DND-41 (cell line): ENCODE results near the gene ICAM5.
A peak's percentile ranks its signal among the peaks of the same experiment; 100 is the strongest.

Experiments
- ATAC-seq: fragments of 200-7000 bp; cut with Tn5 transposase; 3 replicates; pipeline ENCODE4 v1.9.1; 2021; ENCODE audit warnings: low read depth; ENCODE audit not compliant: insufficient read depth
- DNase-seq: peaks from one replicate; pipeline ENCODE4 v3.0.0-alpha.2; 2020
- H2AFZ ChIP-seq: 2 replicates; pipeline ENCODE4 v1.6.0; 2012; ENCODE audit warnings: low read depth, low read length
- H3K27ac ChIP-seq: 2 replicates; pipeline ENCODE4 v1.5.1; 2012; ENCODE audit warnings: low read length, inconsistent platforms
- H3K27me3 ChIP-seq: fragments of 200-600 bp; sonication (generic); 2 replicates; pipeline ENCODE4 v1.6.0; 2012; ENCODE audit warnings: low read length, mild to moderate bottlenecking, inconsistent platforms; ENCODE audit not compliant: insufficient read depth, poor library complexity
- H3K36me3 ChIP-seq: 2 replicates; pipeline ENCODE4 v1.5.1; 2012; ENCODE audit warnings: low read length, inconsistent platforms; ENCODE audit not compliant: insufficient read depth
- H3K4me1 ChIP-seq: 2 replicates; pipeline ENCODE4 v1.5.1; 2012; ENCODE audit warnings: mild to moderate bottlenecking, low read length; ENCODE audit not compliant: insufficient read depth
- H3K4me2 ChIP-seq: 2 replicates; pipeline ENCODE4 v1.6.0; 2012; ENCODE audit warnings: mild to moderate bottlenecking, moderate library complexity, low read length, inconsistent platforms; ENCODE audit not compliant: insufficient read depth
- H3K4me3 ChIP-seq, 2 experiments: fragments of 200-600 bp in 1 of 2; shearing (Covaris generic) in 1 of 2; 2 replicates each; pipeline ENCODE4 v1.5.1; 2012 to 2016; ENCODE audit warnings: inconsistent platforms in 2 of 2, low read length in 2 of 2, mild to moderate bottlenecking in 2 of 2, low read depth in 1 of 2, moderate library complexity in 1 of 2
- H3K79me2 ChIP-seq: 2 replicates; pipeline ENCODE4 v1.6.0; 2012; ENCODE audit warnings: low read length, inconsistent platforms; ENCODE audit not compliant: insufficient read depth
- H3K9ac ChIP-seq: 2 replicates; pipeline ENCODE4 v1.6.0; 2012; ENCODE audit warnings: low read depth, mild to moderate bottlenecking, inconsistent platforms, low read length, moderate library complexity
- H3K9me3 ChIP-seq: 2 replicates; pipeline ENCODE4 v1.5.1; 2012; ENCODE audit warnings: low read length, moderate library complexity, mild to moderate bottlenecking, inconsistent platforms; ENCODE audit not compliant: insufficient read depth, severe bottlenecking
- H4K20me1 ChIP-seq: 2 replicates; pipeline ENCODE4 v1.6.0; 2012; ENCODE audit warnings: low read length; ENCODE audit not compliant: insufficient read depth
- CTCF ChIP-seq: IDR thresholded peaks from 2 replicates; pipeline ENCODE4 v1.5.1; 2012; ENCODE audit warnings: borderline replicate concordance, low read length, moderate library complexity, mild to moderate bottlenecking; ENCODE audit not compliant: poor library complexity, severe bottlenecking; ENCODE audit errors: extremely low read depth
- EZH2 ChIP-seq: IDR thresholded peaks from 3 replicates; pipeline ENCODE4 v1.6.1; 2012; ENCODE audit warnings: borderline replicate concordance, low read depth, mild to moderate bottlenecking, moderate library complexity, low read length, inconsistent platforms; ENCODE audit not compliant: severe bottlenecking

Gene ICAM5

DNA sequence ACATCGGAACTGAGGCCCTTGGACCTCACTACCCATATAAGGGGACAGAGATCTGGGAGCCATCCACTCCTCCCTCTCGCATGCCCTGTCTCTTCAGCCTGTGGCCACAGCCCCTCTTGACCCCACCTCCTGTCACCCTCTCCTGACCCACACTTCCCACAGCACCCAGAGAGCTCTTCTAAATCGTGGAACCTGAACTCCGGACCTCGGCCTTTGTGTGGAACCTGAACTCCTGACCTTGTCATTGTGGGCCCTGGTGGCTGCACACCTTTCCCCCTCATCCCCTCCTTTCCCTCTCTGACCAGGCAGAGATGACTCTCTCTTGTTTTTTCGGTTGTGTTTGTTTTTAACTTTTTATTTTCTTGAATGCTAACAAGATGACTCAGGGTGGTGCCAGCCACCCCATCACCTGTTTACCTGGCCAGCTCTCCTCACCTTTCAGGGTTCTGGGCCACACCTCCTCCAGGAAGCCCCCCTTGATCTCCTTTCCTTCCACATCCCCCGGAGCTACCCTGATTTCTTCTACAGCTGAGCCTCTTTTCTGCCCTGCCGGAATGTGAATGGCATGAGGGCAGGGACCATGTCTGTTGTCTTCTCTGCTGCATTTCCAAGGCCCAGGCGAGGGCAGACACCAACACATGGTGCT is 32.7 kb upstream of the ICAM5 start:
- Histone ChIP-seq H3K9me3 (no peaks in the 10 kb centered on the region), H3K79me2 (peaks cover 23% of the 10 kb centered on the region), H4K20me1 (peaks cover 17% of the 10 kb centered on the region; the same call in 1 of the 2 replicates), H3K4me2 (no peak overlapping the region), H3K27me3 (no peaks in the 10 kb centered on the region), H3K27ac (no peak overlapping the region), H3K4me3 (no peak overlapping the region), H3K9ac (no peak overlapping the region), H2AFZ (no peak overlapping the region), H3K36me3 (peaks cover 53% of the 10 kb centered on the region), H3K4me1 (peaks cover 19% of the 10 kb centered on the region)
- DNase-seq (no peak), ATAC-seq (no peak)
- TF ChIP-seq CTCF (no peak), EZH2 (no peak)

DNA sequence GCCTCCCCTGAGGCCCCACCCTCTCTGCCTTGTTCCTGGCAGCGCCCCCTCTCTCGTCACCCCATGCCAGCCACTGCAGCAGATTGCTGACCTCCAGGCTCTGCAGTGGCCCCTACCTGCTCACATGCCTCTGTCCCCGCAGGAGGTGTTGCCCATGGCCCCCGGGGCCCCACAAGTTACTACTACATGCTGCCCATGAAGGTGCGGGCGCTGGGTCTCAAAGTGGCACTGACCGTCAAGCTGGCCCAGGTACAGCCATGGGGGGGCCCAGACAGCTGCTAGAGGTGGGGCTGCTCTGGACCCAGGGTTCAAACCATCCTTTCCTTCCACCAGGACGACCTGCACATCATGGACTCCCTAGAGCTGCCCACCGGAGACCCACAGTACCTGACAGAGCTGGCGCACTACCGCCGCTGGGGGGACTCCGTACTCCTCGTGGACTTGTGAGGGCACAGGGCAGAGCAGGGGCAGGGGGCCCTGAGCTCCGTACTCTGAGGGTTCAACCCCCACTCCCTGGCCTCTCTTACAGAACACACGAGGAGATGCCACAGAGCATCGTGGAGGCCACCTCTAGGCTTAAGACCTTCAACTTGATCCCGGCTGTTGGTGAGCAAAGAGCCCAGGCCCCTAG is 31.6 kb upstream of the ICAM5 start:
- DNase-seq (no peak), ATAC-seq (0 out of 3 replicates have a peak, but pooled peaks have one; percentile 15)
- no peak overlapping the region for H3K9ac ChIP-seq
- no peak overlapping the region for H3K4me2 ChIP-seq
- H3K27me3 ChIP-seq: no peaks in the 10 kb centered on the region
- H3K4me1 ChIP-seq: peaks cover 11% of the 10 kb centered on the region; the same call in 1 of the 2 replicates
- peaks cover 13% of the 10 kb centered on the region; the same call in 1 of the 2 replicates for H3K79me2 ChIP-seq
- TF ChIP-seq EZH2: no peak
- TF ChIP-seq CTCF: no peak
- H4K20me1 ChIP-seq: peaks cover 12% of the 10 kb centered on the region; the same call in 1 of the 2 replicates
- H2AFZ ChIP-seq: no peak overlapping the region
- no peak overlapping the region for H3K4me3 ChIP-seq
- H3K36me3 ChIP-seq: peaks cover 53% of the 10 kb centered on the region
- no peaks in the 10 kb centered on the region for H3K9me3 ChIP-seq
- no peak overlapping the region for H3K27ac ChIP-seq

DNA sequence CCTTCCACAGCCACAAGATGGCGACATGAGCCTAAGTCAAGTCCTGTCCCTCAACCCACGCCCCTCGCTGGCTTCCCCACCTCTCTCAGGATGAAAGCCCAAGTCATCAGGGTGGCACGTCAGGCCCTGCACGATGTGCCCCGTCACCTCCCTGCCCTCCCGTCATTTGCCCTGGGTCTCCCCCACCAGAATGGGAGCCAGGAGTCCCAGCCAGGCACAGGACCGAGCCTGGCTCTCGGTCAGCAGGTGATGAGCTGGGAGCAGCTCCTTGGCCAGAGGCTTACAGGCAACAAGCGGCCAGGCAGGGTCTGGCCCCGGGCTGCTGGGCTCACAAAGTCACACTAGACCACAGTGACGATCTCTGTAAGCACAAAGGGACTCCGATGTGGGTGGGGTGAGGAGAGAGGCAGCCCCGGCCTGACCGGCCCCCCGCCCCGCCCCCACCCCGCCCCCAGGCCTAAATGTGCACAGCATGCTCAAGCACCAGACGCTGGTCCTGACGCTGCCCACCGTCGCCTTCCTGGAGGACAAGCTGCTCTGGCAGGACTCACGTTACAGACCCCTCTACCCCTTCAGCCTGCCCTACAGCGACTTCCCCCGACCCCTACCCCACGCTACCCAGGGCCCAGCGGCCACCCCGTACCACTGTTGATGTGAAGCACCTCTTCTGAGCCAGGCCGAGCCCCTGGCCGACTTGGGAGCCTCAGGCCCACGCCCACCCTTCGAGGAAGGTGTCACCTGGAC is 30.4 kb upstream of the ICAM5 start:
- peaks cover 8% of the 10 kb centered on the region; the same call in 1 of the 2 replicates for H4K20me1 ChIP-seq
- ATAC-seq (peak; percentile 85), DNase-seq (peak; percentile 93)
- no peak overlapping the region for H3K9ac ChIP-seq
- no peak overlapping the region for H3K27ac ChIP-seq
- no peaks in the 10 kb centered on the region for H3K27me3 ChIP-seq
- H3K4me3 ChIP-seq: no peak overlapping the region
- H3K36me3 ChIP-seq: peaks cover 44% of the 10 kb centered on the region
- H2AFZ ChIP-seq: no peak overlapping the region
- H3K4me1 ChIP-seq: peaks cover 1% of the 10 kb centered on the region; the same call in 1 of the 2 replicates
- peaks cover 2% of the 10 kb centered on the region; the same call in 1 of the 2 replicates for H3K79me2 ChIP-seq
- H3K9me3 ChIP-seq: no peaks in the 10 kb centered on the region
- TF ChIP-seq EZH2 (no peak), CTCF (peak; percentile 83)
- H3K4me2 ChIP-seq: no peak overlapping the region
